Measurements from ENCODE around the gene ZBTB22.

ZBTB22 gene

DNA sequence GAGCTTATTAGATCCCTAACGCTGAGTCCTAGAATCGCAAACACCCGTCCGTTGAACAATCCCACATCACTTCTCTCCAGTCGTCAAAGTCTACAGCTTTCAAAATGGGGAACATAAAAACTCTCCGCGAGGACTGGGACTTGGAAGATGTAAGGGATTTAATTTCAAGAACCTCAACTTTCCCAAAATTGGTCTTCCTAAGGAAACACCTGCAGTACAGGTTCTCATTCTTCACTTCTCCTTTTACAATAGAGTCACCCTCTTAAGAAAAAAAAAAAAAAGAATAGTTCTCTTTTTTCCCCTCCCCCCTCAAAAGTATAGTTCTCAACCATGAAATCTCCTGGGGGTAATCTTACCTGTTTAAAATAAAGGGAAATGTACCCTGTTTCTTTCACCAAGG lies 6.6 kb upstream of the ZBTB22 start:
- no peak for DNase-seq

DNA sequence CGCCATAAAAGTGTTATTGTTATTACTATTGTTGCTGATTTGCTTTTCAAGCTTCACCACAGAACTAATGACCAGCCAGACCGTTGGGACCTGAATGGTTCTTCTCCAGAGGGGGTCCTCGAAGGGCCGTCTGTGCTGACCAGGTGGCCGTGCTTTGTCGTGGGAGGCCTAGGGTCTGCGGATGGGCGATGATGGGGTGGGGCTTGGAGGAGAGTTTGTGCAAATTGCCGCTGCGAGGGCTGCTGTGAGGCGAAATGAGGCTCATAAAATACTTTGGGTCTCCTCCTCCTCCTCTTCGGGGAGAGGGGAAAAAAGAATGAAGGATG lies 6.0 kb upstream of the ZBTB22 start:
- DNase-seq: no peak

DNA sequence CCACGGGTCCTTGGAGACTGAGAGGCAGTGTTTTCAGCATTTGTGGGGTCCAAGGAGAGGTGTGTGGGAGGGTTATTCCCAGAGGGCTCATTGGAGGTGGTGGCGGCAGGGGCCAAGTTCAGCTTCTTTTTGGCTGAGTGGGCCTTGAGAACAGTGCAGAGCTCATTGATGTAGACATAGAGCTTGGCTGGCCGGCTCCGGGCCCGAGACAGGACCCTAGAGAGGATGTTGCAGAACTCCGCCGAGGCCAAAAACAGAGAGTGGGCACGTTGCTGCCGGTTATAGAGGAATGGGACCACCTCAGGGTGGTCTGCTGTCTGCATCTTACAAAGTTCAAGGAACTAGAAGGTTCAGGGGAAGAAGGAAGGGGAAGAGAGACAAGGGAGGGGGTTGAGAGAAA lies 3.7 kb upstream of the ZBTB22 start:
- DNase-seq: no peak

DNA sequence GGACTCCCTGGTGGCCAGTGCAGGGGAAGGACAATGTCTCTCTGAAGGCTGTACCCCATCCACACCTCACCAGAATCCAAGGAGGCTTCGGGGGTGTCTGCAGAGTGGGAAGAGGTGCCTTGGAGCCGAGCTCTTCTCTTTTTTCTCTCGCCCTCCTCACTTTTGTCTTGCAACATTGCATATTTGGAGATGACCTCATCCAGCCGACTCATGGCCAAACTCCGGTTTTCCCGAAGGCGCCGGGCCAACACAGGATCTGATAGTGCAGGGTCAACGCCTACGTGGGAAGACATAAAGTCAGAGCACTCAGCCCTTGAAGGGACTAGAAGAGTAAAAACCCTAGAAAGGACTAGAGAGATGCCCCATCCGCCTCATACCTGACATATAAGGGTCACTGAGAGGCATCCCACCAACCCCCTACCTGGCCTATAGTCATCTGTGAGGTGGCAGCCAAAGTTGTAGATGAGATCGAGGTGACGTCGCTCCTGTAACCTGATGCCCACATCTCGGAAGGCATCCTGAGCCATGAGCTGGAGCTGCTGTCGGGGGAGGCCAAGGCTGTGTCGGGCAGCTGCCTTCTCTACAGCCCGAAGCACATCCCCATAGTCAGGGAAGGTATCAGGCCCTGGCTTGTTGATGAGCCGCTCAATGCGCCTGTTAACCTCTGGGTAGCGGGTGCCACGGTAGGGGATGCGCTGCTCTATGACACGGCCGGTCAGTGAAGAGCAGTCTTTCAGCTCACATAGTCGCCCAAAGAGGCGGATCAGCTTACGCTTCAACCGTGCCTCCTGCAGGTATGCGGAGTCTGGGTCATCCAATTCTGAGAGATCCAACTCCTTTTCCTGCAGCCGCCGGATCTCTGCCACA lies 3.0 kb upstream of the ZBTB22 start:
- DNase-seq: no peak

DNA sequence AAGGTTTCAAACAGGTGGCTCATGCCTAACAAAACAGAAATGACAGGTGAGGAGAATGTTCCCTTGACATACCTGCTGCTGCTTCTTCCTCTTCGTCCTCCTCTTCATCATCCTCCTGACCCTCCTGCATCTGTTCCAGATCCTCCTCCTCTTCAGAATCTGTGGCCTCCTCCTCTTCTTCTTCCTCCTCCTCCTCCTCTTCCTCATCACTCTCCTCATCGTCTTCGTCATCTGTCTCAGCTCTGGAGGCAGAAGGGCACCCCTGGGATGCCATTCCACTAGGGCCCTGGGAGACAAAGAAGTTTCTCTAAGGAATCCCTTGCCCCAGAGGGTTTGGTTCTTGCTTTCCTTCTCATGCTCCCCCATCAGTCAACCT lies 2.4 kb upstream of the ZBTB22 start:
- no peak for DNase-seq

DNA sequence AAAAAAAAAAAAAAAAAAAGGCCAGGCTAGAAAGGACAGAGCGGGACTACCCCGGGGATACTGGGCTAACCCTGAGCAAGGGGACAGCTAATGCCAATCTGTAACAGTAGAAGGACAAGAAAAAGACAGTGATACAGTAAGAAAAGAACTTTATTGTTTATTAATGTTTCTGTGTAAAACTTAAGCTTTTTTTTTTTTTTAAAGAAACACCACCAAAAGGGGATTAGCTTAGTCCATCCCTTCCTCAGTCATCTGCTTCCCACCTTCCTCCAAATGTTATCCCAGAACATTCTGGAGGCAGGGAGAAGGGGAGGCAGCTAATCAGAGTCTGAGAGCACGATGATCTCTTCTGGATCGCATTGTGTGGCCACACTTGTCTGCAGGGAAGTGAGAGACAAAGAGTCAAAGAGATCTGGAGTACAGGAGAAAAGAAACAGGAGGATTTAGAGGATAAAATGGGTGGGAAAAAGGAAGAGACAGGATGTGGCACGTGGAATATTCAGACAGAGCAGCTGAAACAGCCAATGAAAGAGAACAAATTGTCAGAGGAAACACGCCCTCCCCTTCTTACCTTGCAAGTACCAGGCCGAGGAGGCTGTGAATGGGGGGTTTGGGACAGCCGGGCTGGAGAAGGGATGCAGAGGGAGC lies 1.0 kb upstream of the ZBTB22 start:
- DNase-seq: no peak

DNA sequence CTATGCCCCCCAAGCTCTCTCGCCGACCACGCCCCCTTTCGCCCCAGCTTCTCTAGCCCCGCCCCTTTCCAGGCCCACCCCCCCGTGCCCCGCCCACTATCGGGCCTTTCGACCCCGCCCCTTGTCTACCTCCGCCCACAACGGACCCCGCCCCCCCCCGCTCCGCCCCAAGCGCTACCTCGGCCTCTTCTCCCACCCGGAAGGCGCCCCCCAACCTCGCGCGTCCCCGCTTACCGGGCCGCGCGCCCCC lies 200 bp downstream of the ZBTB22 start:
- DNase-seq: no peak

DNA sequence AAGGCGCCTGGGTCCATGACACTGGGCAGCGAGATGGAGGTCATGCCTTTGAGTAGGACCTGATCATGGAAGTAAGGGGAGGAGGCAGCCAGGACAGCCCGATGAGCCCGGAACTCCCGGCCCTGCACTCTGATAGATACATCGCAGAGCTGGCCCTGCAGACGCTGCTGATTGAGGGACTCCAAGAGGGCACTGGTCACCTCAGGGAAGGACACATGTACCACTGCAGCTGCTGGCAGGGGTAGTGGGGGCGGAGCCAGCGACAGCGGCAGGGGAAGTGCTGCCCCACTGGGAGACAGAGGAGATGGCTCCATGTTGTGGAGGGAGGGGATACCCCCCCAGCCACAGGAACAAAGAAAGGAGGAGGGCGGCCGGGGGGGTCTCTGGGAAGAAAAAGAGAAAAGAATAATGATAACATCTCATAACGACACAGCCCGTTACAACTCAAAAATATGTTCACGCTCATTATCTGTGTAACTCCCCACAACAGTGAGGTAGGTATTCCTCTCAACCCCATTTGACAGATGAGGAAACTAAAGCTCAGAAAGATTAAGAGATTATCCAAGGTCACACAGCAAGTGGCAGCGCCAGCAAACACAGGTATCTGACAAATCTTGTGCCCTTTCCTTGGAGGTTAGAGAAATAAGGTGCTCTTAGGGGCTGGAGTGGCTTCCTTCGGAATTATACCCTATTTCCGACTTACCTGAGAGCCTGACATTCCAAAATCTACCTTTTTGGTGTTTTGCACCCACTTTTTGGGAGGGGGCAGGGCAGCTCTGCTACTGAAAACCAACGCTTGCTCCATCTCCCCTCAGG lies 733 bp downstream of the ZBTB22 start:
- no peak for DNase-seq

DNA sequence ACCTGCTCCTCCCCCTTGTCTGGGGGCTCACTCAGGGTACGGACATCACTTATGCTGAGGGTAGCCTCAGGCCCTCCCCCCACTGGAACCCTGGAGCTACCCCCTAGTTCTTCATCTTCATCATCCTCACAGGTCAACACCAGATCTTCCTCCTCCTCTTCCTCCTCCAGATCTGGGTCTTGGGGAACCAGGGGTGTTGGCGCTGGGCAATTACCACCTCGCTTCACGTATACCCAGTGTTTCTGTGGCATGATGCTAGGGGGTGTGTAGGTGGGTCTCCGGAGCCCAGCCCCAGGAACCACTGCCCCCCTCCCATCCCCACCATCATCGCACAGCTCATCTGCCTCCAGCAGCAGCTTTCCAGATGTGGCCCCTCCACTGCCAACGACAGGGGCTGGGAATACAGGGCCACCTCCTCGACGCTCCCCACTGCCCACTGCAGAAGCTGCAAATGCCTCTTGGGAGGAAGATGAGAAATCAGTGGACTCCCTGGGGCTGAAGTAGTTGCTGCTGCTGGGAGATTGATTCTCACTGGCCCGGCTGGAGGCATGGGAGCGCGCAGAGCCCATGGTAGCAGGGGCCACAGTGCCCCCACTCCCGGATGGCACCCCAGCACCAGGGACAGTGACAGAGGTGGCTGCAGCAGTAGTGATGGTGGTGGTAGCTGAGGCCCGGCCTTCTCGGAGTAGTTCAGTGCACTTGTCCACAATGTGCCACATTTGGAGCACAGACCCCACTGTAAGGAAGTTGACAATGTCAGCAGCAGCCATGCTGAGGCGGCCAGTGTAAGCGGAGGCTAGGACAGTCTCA lies 1.5 kb downstream of the ZBTB22 start:
- no peak for DNase-seq

DNA sequence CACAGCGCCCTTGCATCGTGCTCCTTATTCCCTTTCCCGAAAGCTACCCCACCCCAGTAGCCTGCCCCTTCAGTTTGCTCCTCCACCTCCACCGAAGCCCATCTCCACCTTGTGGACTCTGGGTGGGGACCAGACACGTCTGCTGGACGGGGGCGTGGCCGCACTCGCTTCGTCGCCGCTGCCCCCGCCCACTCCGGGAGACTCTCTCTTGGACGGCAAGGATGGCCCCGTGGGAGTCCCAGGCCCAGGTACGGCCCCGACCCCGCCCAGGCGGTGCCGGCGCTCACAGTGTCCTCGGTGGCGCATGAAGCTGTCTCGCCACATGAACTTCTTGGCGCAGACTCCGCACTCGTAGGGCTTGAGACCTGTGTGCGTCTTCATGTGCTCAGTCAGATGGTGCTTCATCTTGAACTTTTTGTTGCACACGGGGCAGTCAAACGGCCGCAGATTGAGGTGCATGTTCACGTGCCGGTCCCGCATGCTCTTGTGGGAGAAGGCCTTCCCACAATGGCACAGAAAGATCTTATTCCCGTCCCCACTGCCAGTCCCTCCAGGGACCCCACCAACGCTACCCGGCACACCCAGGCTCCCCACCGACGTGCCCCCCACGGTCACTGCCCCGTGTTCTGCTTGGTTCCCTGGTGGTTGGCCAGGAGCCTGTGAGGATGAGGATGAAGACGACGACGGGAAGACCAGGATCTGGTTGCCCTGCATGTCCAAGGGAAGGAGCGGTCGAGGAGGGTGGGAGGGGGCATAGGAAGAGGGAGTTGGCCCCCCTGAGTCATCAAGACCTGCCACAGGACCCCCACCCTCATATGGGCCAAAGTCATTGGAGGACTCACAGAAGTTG lies 2.4 kb downstream of the ZBTB22 start:
- no peak for DNase-seq

DNA sequence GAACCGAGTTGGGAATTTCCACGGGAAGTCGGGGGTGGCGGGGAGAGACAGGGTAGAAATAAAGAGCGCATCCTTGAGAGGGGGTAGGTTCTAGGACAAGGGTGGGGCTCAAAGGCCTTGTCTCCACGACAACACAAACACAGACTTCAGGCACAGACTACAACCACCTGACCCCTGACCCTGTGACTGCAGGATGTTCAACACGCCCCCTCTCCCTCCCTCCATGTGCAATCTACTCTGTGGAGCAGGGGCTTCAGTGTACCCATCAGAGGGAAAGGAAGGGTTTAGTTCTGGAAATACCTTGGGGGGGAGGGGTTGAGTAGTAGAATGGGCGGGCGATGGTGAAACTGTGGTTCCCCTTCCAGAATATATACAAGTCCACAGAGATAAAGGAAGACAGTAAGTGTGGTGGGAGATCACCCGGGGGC lies 3.0 kb downstream of the ZBTB22 start:
- DNase-seq: peak; percentile 61

DNA sequence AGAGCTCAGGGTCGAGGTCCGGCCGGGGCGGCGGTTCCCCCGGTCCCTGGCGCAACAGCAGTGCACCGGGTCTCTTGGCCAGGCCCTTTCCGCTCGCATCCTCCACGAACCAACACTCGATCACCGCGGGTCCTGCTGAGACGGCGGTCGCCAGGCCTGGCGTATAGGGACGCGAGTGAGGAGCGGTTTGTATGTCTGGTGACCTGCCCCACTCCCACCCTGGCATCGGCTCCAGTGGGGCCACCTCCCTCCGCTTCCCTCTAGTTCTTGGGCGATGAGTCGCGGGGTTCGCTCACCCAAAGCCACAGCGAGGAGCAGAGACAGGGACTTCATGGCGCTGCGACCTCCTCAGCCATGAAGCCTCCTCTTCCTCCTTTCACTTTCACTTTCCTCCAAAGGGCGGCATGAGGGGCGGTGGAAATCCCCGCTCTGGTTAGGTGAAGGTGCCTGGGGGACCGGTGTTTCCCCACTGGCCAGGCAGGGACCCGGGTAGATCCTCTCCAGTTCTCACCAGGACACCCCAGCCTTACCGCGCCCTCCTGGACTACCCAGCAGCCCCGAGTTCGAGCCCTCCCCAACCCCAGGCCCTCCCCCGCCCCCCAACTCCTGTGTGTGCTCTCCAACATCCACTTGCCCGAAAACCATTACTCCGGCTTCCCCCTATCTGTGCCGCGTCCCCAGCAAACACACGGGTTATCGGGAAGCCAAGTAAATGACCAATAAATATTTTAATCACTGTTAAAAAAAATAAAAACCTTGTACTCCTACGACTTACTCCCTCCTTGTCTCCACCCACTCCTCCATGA lies 3.6 kb downstream of the ZBTB22 start, which contains the start of gene TAPBP:
Gene TAPBP, minus strand, starts transcription at position 370 of the 806 bp plus-strand sequence. Its CDS starts 37 bp downstream, at position 333.
- peak; percentile 78 for DNase-seq

DNA sequence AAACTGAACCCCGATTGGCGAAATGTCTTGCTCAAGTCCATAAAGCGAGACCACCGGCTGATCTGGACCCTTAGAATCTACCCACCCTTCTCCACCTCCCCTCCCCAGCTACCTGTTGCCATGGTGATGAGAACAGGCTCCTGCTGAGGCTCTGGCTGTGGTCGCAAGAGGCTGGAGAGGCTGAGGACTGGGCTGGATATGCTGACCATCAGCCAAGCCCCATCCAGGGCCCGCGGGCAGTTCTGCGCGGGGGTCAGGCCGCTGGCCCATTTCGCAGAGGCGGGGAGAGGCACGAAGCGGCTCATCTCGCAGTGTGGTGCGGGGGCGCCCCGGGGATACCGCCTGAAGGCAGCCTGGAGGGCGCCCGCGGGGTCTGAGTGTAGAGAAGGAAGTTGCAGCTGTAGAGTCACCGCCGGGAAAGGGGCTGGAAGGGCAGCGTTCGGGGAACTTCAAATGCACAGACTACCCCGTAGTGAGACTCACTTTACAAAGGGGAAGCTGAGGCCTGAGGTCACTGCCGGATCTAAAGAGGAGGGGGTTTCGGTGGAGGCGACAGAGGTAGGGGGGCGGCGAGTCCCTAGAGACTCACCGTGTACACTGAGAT lies 4.3 kb downstream of the ZBTB22 start:
- DNase-seq: peak; percentile 49

DNA sequence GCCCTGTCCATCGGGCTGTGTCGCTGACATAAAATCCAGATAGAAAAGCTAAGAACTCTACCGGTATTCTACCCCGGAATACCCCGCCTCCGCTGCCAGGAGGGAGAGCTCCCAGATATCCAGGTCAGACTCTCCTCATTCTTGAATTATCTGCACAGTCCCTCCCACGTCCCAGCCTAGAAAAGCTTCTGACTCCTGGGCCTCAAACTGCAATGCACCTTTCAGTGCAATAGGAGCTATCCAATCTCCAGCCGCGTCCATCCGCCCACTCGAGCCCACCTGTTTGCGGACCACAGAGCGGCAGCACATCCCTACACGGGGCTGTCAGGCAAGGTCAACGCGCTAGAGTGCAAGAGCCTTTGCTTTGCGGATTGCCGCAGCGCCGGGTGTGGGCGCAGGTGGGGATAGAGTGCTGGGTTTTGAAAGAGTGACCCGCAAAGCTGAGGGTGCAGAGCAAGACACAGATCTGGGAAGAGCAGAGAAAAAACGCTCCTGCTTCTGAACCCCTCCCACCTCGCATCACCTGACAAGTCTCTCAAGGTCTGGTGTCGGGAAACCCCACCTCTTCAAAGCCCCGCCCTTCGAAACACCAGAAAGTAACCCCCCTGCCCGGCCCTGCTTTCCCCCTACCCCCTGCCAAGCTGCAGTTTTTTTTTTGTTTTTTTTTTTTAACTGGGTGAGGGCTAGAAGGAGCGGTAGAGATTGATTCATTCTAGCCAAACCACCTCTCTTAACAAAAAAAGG lies 5.0 kb downstream of the ZBTB22 start:
- peak; percentile 76 for DNase-seq

DNA sequence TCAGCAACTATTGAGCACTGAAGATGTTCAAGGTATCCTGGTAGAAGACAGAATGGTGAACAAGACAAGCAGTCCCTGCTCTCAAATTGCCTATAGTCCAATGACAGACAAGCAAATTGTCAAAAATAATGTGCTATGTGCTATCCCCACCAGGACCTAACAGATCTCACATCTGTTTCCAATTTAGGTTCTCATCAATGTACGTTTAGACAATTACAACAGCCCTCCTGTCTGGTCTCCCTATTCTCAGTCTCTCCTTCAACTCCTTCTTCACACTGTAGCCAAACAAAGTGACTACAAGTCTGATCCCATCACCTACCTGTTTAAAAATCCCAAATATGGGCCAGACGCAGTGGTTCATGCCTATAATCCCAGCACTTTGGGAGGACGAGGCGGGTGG lies 11.2 kb downstream of the ZBTB22 start:
- DNase-seq: no peak

DNA sequence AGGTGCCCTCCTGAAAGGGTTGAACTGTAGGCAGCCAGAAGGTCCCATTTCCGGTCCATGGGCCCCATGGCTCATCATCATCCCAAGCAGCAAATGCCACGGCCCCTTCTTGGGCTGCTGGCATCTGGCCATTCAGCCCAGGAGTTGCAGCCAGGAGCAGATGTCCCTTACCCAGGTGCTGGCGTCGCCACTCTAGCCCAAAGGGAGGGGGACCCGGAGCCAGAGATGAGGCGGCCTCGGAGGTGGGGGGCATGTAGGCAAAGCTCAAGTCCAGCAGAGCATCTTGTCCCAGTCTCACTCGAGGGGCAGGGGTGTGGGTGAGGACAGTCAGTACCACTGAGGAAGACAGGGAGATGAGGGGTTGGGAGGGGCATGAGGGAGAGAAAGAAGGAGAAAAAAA lies 12.5 kb downstream of the ZBTB22 start:
- no peak for DNase-seq

DNA sequence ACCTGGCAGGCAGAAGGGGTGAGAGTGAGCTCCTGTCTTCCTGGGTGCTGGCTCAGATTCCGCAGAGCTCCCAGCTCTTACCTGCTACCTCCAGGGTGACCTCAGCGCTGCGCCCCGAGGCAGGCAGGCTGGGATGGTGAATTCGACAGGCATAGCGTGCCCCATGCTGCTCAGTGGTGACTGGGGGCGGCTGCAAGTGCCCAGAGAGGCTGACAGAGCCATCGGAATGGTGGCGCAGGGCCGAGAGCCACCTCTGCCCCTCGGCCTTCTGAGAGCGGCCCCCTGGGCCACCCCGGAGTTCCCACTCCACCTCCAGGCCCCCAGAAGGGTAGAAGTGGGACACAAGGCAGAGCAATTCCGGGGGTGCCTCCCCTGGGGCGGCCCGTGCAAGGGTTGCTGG lies 13.3 kb downstream of the ZBTB22 start:
- no peak for DNase-seq

DNA sequence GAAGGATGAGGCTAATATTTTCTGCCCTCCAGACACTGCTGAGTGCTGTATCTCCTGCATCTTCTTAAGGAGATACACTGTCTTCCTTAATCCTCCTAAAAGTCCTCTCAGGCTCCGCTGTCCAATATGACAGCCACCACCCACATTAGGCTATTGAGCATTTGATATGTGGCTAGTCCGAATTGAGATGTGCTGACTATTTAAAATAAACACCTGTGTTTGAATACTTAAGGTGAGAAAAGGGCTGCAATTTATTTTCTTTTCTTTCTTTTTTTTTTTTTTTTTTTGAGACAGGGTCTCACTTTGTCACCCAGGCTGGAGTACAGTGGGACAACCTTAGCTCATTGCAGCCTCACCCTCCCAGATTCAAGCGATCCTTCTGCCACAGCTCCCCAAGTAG lies 15.7 kb downstream of the ZBTB22 start:
- no peak for DNase-seq

DNA sequence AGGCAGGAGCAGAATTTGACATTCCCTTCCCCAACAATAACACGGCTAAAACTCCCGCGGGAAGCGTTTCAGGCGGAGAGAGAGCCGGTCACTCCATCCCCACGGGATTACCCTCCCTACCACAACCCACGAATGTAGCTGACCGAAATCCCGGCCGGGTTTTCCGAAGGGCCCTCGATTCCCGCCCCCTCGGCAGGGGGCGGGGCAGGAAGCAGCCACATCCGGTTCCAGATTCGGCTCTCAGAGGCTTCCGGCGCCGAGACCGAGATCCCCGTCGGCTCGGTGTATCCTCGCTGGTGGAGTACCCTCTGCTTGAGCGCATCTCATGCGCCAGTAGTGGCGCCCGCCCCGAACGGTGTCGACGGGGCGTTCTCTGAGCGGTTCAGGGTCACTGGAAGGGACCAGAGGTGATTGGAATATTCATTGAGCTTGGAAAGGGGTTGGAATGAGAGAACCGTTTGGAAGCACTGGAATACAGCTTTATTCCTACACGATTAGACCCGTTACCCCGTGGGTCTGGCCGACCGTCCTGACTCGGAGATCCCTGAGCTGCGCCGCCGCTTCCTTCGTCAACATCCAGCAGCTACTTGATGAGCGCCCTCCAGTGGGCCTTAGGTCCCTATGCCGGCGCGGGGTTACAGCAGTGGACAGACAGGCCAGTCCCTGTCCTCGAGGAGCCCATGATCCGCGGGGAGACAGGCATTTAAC lies 18.2 kb downstream of the ZBTB22 start:
- peak; percentile 89 for DNase-seq
